Amniotic epithelial cell (primary cell): ENCODE measurements around the gene CGB7.
"Not testable (repeated sequence)": the region's sequence is repeated elsewhere in the genome, so short reads cannot be mapped to it uniquely, and the experiment has no call there.

Experiments
- DNase-seq: peaks from one replicate; pipeline ENCODE4 v3.0.0-alpha.2; 2010; ENCODE audit warnings: low read depth

The CGB7 gene

DNA sequence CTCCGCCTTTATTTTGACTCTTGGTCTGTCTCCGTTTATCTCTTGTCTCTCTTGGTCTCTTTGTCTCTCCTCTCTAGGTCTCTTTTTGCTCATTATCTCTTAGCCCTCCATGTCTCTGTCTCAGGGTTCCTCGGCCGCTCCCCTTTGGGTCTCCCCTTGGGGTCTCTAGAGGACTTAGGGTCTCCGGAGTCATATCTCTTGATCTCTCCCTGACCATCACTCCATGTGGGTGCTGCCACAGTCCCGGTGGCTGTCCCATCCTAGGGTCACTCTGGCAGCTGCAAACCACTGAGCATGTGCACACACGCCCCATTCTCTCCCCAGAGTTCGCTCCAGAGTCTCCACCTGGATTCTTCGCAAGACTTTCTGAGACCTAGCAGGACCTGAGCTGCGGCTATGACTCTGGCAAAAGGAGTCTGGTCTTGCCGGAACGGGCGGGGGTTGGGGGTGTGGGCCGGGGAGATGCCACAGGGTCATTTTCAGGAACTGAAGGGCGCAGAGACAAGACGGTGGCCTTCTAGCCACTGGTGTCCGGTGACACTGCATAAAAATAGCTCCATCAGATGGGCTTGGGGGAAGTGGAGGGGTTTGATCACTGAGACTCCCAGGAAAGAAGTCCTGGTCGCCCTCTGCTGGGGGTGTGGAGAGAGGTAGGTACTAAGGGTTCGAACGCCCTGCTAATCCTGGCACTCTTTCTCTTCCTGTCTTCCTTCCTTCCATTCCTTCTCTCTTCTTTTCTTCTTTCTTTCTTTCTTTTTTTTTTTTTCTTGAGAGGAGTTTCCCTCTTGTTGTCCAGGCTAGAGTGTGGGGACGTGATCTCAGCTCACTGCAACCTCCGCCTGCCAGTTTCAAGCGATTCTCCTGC, 16.2 kb upstream of the CGB7 start:
- no peak for DNase-seq

DNA sequence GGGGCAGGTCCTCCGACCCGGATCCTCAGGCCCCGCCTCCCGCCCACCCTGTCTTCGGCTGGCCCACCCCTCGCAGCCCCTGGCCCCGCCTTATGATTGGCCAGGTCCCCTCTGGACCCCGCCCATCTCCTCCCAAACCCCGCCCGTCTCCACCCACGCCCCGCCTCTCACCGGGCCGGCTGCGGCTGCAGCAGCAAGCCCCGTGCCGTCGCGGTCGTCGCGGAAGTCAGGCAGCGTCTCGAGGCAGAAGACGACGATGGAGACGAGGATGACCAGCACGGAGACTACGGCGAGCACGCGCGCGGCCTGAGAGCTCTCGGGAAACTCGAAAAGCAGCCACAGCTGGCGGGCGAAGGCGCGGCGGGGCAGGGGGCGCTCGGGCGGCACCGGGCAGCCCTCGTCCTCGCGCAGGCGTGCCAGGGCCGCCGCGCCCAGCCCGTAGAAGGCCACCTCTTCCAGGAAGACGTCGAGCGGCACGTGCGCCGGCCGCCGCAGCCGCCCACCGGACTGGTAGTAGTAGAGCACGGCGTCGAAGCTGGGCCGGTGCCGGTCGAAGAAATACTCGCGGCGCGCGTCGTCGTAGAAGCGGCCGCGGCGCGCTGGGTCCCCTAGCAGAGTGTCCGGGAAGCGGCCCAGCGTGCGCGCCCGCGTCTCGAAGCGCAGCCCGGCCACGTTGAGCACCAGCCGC, 14.5 kb upstream of the CGB7 start:
- DNase-seq = no peak

DNA sequence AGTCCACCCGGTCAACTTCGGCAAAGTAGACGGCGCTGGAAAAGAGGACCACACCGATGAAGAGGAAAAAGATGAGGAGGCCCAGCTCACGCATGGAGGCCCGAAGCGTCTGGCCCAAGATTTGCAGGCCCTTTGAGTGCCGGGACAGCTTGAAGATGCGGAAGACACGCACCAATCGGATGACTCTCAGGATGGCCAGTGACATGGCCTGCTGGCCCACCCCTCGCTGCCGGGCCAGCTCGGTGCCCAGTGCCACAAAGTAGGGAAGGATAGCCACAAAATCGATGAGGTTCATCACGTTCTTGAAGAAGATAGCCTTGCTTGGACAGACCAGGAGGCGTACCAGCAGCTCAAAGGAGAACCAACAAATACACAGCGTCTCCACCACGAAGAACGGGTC, 12.9 kb upstream of the CGB7 start:
- no peak for DNase-seq

DNA sequence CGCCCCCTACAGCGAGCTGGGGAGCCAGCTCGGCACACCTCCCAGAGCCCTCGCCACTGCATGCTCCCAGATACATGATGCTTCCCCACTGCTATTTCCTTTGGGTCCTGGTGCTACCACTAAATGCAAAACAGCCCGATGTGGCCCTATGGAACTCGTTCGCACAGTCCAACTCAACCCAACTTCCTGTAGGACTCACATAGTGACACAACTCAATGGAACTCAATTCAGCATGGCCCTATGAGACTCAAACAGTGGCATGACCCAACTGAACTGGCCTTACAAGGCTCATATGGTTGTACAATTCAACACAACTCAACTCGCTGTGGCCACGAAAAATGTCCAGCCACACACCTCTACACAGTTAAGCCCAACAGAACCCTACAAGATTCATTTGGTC, 11.5 kb upstream of the CGB7 start:
- DNase-seq = no peak

DNA sequence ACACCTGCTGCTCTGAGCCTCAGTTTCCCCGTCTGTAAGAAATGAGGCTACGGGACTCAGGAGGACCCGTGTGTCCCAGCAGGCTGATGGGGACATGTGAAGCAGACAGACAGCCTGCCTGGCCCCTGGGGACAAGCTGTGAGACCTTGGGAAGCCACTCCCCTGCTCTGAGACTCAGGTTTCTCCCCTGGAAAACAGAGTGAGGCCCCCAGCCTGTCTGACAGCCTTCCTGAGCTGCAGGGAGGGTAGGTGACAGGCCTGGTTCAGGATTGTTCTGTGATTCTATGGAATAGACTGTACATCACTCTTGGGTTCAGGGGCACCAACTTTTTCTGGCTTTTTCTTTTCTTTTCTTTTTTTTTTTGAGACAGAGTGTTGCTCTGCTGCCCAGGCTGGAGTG, 10.0 kb upstream of the CGB7 start:
- DNase-seq = no peak

DNA sequence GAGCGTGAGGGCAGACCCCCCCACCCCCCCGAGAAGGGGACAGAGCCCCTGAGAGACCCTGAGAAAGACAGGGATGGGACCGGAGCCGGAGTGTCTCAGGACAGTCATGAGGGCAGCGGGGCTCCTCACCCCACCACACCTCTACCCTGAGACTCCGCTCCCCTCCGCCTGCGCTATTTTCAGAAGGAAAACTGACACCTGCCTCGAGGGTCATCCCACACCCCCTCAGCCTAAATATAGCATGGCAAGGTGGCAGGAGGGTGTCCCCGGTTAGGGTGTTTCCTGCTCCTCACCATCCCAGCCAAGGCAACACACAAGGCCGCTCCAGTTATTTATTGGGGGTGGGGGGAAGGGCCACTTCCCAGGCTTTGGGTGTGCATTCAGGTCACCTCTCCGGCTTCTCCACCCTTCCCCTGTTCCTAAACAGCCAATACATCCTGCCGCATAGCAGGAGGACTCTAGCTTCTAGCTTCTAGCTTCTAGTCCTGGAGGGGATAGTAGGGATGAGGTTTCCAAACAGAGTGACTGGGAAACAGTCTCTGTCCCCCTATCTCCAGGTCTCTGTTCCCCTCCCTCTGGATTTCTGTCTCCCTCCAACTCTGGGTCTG, 8.5 kb upstream of the CGB7 start:
- DNase-seq = no peak

DNA sequence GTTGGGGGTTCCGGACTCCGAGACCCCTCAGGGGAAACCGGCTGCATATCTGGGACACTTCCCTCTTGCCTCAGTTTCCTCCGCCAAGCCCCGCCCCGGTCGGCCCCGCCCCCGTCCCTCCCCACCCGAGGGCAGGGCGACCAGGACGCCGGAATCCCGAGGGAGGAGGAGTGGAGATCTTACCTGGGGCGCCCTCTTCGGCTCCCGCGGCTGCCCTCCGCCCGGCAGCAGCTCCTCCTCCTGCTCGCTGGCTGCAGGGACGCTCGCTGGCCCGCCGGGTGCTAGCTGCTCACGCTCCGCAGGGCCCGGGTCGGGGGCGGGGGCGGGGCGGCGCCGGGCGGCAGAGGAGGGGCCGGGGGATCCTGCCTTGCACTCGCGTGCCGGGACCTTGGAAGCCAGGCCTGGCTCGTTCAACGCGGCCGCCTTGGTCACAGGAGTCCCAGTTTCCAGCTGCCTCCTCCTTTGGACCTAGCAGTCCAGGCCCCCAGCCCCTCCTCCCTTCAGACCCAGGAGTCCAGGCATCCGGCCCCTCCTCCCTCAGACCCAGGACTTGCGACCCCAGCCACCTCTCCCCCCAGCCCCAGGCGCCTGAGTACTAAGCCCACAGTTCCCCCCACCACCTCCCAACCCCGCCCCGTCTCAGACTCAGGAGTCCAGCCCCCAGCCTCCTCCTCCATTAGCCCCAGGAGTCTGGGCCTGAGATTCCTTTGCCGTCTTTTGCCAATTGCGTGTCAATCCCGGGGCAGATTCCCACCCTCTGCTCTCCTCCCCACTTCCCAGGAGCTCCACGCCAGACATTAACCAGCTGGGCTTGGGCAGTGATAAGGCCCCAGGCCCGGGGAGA, 7.4 kb upstream of the CGB7 start, which contains the start of gene NTF4:
Gene NTF4 (minus strand): TSS at position 51 of the 844 bp plus-strand sequence. CDS start 2,821 bp downstream, outside the sequence.
- DNase-seq = peak; percentile 33

DNA sequence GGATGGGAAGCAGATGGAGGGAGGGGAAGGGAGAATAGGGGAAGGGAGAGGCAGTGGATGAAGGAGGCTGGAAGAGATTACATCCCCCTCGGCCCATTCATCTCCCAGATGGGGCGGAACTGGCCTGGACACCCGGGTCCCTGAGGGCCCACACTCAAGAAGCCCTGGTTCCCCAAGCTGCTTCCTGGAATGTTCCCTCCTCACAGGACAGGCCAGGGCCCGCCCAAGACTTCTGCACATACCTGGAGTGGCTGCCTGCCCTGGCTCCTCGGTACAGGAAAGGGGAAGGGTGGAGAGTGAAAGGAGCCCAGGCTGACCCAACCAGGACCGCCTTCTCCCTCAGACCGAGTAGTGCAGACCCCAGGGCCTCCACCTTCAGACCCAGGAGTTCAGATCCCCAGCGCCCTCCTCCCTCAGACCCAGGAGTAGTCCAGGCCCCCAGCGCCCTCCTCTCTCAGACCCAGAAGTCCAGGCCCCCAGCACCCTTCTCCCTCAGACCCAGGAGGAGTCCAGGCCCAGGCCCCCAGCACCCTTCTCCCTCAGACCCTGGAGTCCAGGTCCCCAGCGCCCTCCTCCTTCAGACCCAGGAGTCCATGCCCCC, 6.6 kb upstream of the CGB7 start:
- DNase-seq = no peak

DNA sequence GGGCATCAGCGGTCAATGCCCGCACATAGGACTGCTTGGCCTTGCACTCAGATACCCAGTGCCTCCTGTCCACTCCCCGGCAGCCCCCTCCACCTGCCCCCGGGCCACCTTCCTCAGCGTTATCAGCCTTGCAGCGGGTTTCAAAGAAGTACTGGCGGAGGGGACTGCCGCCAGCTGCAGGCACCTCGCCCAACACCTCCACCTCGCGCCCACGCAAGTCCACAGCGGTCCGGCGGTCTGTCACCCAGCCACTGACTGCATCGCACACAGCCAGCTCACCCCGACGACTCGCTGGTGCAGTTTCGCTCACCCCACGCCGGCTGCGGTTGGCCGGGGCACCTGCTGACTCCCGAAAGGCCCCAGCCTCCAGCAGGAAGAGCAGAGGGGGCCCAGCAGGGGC, 3.9 kb upstream of the CGB7 start:
- DNase-seq = no peak

DNA sequence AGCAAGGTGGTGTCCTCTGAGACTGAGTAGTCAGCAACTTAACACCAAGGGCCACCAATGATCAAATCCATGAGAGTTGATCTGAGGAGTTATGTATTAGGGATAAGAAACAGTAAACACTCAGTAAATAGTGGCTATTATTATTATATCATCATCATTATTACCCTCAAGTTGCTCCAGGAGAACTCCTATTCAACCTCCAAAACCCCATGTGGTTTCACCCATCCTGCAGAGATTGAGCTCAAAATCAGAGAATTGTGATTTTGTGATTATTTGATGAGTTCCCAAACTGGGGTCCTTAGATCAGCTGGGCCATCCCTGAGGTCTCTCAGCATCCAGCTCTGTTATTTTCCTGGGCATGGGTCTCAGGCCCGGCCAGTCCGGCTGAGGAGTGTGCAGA, 3.5 kb upstream of the CGB7 start:
- DNase-seq = no peak

DNA sequence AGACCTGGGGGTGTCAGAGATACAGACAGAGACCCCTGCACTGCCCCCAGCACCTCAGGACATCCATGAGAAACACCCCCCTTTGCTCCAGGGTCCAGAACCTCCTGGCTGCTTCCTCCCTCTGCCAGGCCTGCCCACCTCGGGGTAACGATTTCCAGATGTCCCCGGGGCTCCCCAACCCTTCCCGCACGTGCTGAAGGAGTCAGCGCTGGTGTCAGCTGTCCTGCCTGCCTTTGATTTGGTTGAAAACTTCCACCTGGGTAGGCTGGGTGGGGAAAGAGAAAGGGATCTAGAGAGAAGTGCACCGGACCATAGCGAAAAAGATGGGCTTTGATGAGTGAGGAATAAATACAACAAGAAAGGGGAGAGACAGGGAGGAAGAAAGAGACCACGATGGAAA, 1.5 kb upstream of the CGB7 start:
- DNase-seq = no peak

DNA sequence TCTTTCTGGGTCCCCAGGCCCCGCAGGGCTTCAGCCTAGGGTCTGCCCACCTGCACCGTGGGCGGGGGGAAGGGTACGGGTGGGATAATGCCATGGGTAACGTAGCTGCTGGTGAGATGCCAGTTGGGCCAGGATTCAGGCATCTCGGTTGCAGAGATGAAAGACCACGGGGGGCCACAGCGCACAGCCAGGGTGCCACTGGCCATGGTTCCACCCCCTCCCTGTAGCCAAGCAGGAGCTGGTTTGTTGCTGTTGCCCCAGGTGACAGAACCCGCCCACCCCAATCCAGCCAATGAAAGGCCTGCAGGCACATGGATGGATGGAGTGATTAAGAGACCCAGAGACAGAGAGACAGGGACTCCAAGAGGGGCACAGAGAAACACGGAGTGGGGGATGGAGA, 1.0 kb upstream of the CGB7 start:
- DNase-seq = no peak

DNA sequence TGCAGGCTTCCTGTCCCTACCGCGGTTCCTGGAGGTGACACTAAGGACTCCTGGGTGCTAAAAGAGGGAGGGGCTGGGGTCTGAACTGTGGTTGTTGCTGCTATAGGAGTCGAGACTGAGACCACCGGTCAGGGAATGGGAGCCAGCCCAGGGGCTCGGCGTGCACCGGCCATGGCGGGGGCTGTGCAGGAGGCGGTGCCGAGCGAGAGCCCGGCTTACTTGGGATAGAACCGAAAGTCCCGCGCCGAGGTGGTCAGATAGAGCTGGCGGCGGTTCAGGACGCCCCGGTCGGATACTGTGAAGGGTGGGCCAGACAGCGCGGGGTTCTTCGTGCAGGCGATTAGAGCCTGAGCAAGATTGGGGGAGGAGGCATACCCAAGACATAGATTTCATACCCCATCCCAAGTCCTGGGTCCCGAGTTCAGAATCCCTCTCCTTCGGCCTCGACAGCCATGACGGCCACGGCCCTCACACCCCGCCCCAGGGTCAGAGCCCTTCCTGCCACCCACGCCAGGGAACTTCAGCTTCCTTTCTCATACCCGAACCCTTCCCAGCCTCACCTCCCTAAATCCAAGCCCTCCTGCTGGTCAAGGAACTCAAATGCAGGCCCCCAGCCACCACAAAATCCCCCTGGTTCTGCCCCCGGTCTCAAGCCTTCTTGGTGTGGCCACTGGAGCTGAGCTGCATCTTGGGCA, 500 bp downstream of the CGB7 start:
- not testable (repeated sequence) for DNase-seq

DNA sequence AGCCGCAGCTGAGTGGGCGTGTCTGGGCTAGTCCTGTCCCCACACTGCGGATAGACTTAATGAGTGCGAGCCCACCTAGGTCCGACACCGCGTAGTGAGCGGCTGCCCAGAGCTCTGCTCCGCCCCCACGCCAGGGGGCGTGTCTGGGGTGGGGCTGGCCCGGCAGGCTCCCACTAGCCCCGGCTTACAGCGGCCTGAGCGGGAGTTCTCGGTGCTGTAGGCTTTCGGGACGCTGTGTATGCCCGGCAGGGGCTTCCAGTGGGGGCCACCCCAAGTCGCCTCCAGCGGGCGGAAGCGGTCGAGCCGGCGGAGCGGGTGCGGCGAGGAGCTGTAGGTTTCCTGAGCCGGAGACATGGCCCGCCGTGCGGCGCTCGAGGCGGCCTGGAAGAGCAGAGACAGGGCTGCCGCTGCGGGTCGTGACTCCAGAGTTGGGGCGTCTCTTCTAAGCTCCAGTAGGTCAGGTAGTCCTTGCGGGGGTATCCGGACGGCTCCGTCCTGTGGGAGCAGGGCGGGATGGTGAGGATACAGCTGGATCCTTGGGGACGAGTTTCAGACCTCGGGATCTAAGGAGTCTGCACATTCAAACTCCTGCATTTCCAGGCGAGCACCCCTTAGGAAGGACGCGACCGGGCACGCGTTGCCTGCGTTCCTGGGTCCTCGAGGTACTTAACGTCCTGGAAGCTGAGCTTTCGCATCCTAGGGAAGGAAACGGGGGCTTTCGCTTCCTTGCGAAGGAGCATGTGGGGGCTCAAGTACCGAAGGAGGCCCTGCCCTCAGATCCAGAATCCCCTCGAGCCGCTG, 1.2 kb downstream of the CGB7 start:
- DNase-seq = peak; percentile 8

DNA sequence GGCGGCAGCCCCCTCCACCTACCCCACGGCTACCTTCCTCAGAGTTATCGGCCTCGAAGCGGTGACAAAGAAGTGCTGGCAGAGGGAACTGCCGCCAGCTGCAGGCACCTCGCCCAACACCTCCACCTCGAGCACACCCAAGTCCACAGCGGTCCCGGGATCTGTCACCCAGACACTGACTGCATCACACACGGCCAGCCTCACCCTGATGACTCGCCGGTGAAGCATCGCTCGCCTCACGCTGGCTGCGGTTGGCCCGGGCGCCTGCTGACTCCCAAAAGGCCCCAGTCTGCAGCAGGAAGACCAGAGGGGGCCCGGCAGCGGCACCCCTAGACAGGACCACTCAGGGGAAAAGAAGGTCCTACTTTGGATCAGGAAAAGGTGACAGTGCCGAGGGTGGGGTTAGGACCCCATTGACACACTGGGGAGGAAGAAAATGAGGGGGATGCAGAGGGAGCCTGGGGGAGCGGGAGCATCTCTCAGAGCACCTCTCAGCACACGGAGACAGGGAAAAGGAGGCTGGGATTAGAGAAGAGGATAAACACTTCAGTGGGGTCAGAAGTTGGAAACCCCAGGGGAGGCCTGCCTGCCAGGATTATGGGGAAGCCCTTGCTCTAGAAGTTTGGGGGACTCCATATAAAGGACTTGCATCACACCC, 7.0 kb downstream of the CGB7 start:
- DNase-seq = peak; percentile 36

DNA sequence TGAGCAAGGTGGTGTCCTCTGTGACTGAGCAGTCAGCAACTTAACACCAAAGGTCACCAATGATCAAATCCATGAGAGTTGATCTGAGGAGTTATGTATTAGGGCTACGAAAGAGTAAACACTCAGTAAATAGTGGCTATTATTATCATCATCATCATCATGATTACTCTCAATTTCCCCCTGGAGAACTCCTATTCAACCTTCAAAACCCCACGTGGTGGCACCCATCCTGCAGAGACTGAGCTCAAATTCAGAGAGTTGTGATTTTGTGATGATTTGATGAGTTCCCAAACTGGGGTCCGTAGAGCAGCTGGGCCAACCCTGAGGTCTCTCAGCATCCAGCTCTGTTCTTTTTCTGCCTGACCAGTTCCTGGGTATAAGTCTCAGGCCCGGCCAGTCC, 7.7 kb downstream of the CGB7 start:
- DNase-seq = not testable (repeated sequence)

DNA sequence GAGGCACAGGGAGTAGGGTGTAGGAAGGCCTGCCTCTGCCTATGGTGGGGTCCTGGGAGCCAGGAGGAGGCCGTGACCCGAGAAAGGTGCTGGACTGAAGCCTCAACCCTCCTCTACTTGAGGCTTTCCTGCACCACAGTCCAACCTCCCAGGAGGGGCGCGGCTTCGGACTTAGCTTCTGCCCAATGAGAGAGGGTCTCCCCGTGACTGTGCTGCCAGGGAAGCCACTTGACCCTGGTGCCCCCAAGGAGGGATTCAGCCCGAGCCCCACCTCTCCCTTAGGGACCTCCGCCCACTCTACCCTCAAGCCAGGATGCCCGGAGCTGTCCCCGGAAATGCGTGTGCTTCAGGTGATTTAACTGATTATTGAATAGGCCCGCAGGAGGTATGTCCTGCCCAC, 8.5 kb downstream of the CGB7 start, which contains the start of gene CGB8:
Gene CGB8 (minus strand): TSS at position 101 of the 400 bp plus-strand sequence. CDS start 372 bp downstream, outside the sequence.
- not testable (repeated sequence) for DNase-seq

DNA sequence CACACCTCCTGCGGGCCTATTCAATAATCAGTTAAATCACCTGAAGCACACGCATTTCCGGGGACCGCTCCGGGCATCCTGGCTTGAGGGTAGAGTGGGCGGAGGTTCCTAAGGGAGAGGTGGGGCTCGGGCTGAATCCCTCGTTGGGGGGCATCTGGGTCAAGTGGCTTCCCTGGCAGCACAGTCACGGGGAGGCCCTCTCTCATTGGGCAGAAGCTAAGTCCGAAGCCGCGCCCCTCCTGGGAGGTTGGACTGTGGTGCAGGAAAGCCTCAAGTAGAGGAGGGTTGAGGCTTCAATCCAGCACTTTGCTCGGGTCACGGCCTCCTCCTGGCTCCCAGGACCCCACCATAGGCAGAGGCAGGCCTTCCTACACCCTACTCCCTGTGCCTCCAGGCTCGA, 14.0 kb downstream of the CGB7 start, which contains the start of gene CGB5:
Gene CGB5 (plus strand): TSS at position 301 of the 400 bp plus-strand sequence. CDS start 362 bp downstream, outside the sequence.
- not testable (repeated sequence) for DNase-seq

DNA sequence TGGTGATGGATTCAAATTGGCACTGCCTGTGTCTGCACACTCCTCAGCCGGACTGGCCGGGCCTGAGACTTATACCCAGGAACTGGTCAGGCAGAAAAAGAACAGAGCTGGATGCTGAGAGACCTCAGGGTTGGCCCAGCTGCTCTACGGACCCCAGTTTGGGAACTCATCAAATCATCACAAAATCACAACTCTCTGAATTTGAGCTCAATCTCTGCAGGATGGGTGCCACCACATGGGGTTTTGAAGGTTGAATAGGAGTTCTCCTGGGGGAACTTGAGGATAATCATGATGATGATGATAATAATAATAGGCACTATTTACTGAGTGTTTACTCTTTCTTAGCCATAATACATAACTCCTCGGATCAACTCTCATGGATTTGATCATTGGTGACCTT, 14.9 kb downstream of the CGB7 start:
- DNase-seq = not testable (repeated sequence)
